IgD-negative memory B cell (primary cell): Measurements from ENCODE around the gene NEGR1. TPM values are rescaled to one million over a fixed set of nuclear protein-coding genes. Genes with fewer than 3 reads are reported as not detected.

Experiments
- H3K27ac Mint-ChIP-seq, 3 donors: one replicate each; pipeline ENCODE4 v1.8.0; 2020 to 2022; ENCODE audit warnings: mild to moderate bottlenecking in 3 of 3, mixed read lengths in 3 of 3, moderate library complexity in 1 of 3
- H3K27me3 Mint-ChIP-seq: one replicate; pipeline ENCODE4 v1.8.0; 2021; ENCODE audit warnings: mixed read lengths
- H3K36me3 Mint-ChIP-seq: one replicate; pipeline ENCODE4 v1.8.0; 2020; ENCODE audit warnings: mild to moderate bottlenecking, mixed read lengths
- H3K4me1 Mint-ChIP-seq, 3 donors: one replicate each; pipeline ENCODE4 v1.8.0; 2020 to 2022; ENCODE audit warnings: mixed read lengths in 3 of 3, mild to moderate bottlenecking in 1 of 3
- H3K4me3 Mint-ChIP-seq, 4 donors: one replicate each; pipeline ENCODE4 v1.8.0; 2020 to 2022; ENCODE audit warnings: mild to moderate bottlenecking in 4 of 4, mixed read lengths in 4 of 4, moderate library complexity in 3 of 4
- H3K9me3 Mint-ChIP-seq, 3 donors: one replicate each; pipeline ENCODE4 v1.8.0; 2020 to 2021; ENCODE audit warnings: mixed read lengths in 3 of 3, mild to moderate bottlenecking in 1 of 3
- polyA plus RNA-seq: library from polyadenylated mRNA; unstranded; fragments of 300-500 nt; fragmentation: Illumina TruSeq; gene quantifications from one replicate; pipeline ENCODE4 v1.2.3, GENCODE V29; 2021

The NEGR1 gene
- polyA plus RNA-seq, 1 donor from 2014 or later, result not detected

GRCh38 chr1:72117621-72118020 is 164.7 kb downstream of the NEGR1 start:
- Mint-ChIP-seq H3K9me3 (peaks cover 0 to 2% (median 0%) of the 10 kb centered on the region in 3 donors), H3K27ac (no peak overlapping the region), H3K36me3 (no peaks in the 10 kb centered on the region), H3K27me3 (no peaks in the 10 kb centered on the region), H3K4me3 (no peak overlapping the region), H3K4me1 (no peaks in the 10 kb centered on the region)

GRCh38 chr1:72115290-72115689 is 167.0 kb downstream of the NEGR1 start:
- Mint-ChIP-seq H3K27ac (no peak overlapping the region), H3K9me3 (peaks cover 0 to 3% (median 2%) of the 10 kb centered on the region in 3 donors), H3K4me3 (no peak overlapping the region), H3K36me3 (no peaks in the 10 kb centered on the region), H3K27me3 (no peaks in the 10 kb centered on the region), H3K4me1 (no peaks in the 10 kb centered on the region)

DNA sequence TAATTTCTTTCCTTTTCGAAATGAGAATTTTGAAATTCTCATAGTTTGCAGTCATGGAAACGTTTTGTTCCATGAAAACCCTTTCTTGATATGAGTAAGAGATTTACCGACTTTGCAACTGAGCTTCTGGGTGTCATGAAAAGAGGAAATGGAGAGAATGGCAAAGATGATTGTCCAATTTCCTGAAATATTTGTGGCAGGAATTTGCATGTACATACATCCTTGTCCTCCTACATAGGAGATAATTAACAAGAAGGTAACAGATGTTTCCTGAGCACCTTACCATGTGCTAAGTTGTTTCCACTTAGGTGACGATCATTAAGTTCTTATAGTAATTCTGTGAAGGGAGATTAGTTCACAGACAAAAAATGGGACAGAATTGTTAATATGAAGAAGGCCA is 170.7 kb downstream of the NEGR1 start:
- no peaks in the 10 kb centered on the region for H3K36me3 Mint-ChIP-seq

DNA sequence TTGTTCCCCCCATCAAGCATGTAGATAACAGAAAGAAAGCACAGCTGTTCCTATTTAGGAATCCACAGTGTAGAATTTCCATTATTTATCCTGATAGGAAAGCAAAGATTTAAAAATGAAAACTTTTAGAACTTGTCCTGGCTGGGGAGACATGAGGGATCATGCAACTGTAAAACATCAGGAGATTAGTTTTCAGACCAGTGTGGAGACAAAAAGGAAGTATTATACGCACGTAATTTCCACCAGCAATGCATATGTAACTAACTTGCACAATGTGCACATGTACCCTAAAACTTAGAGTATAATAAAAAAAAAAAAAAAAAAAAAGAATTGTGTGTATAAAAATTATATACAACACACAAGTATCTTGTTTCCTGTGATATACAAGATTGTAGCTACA is 172.4 kb downstream of the NEGR1 start:
- no peak overlapping the region for H3K27ac Mint-ChIP-seq
- H3K9me3 Mint-ChIP-seq, result peaks cover 2 to 3% (median 2%) of the 10 kb centered on the region in 3 donors
- peaks cover 2% of the 10 kb centered on the region for H3K36me3 Mint-ChIP-seq
- H3K27me3 Mint-ChIP-seq, result no peaks in the 10 kb centered on the region
- no peaks in the 10 kb centered on the region for H3K4me1 Mint-ChIP-seq
- H3K4me3 Mint-ChIP-seq, result no peak overlapping the region

More for the DNA sequence above, 170.7 kb downstream of the NEGR1 start:
- no peaks in the 10 kb centered on the region for H3K27me3 Mint-ChIP-seq
- H3K4me3 Mint-ChIP-seq, result no peak overlapping the region
- no peak overlapping the region for H3K27ac Mint-ChIP-seq
- H3K9me3 Mint-ChIP-seq, result peaks cover 0 to 3% (median 2%) of the 10 kb centered on the region in 3 donors
- H3K4me1 Mint-ChIP-seq, result no peaks in the 10 kb centered on the region

GRCh38 chr1:72105201-72105600 is 177.1 kb downstream of the NEGR1 start:
- H3K27ac Mint-ChIP-seq, result no peak overlapping the region

DNA sequence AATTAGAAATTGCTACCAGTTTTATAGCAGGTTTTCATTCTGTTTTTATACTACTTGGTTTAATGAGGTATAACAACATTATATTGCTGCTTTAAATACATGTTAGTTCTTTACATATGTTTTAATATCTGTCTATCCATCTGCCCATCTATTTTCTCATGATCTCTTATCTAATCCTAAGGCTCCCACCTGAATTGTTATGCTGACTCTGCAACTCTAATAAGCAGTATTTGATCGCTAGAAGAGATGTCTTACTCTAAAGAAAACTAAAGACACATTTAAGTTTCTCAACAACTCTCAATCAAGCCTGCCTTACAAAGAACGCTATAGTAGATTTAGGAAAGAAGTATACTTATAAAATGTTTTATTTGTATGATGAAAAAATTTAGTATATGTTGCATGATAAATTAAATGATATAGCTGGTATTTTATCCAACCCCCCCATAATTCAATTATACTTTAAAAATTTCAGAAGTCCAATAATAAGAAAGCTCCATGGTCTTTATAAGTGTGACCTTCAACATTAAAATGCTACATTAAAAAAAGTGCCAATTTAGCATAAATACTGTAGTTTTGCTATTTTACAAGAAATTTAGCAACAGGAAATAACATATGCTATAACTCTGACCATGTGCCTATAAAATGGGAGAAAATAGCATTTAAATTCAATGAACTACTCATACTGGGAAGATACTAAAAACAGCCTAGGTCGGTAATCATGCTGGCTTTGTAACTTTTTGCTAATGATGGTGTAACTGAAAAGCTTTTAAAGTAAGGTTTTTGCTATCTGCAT is 180.3 kb downstream of the NEGR1 start:
- Mint-ChIP-seq H3K27me3 (no peaks in the 10 kb centered on the region), H3K4me3 (no peak overlapping the region), H3K27ac (no peak overlapping the region), H3K36me3 (peaks cover 2% of the 10 kb centered on the region), H3K4me1 (no peaks in the 10 kb centered on the region), H3K9me3 (peaks cover 0 to 2% (median 0%) of the 10 kb centered on the region in 3 donors)

More at GRCh38 chr1:72105201-72105600, 177.1 kb downstream of the NEGR1 start:
- H3K4me3 Mint-ChIP-seq, result no peak overlapping the region
- no peaks in the 10 kb centered on the region for H3K27me3 Mint-ChIP-seq
- H3K4me1 Mint-ChIP-seq, result no peaks in the 10 kb centered on the region
- H3K9me3 Mint-ChIP-seq, result peaks cover 0 to 2% (median 0%) of the 10 kb centered on the region in 3 donors
- peaks cover 2% of the 10 kb centered on the region for H3K36me3 Mint-ChIP-seq

- Mint-ChIP-seq H3K27me3 (no peaks in the 10 kb centered on the region), H3K9me3 (peaks cover 0 to 2% (median 0%) of the 10 kb centered on the region in 3 donors), H3K4me3 (no peak overlapping the region), H3K36me3 (peaks cover 2% of the 10 kb centered on the region), H3K27ac (no peak overlapping the region), H3K4me1 (no peaks in the 10 kb centered on the region)
Observed at GRCh38 chr1:72100771-72101170, 181.6 kb downstream of the NEGR1 start.

DNA sequence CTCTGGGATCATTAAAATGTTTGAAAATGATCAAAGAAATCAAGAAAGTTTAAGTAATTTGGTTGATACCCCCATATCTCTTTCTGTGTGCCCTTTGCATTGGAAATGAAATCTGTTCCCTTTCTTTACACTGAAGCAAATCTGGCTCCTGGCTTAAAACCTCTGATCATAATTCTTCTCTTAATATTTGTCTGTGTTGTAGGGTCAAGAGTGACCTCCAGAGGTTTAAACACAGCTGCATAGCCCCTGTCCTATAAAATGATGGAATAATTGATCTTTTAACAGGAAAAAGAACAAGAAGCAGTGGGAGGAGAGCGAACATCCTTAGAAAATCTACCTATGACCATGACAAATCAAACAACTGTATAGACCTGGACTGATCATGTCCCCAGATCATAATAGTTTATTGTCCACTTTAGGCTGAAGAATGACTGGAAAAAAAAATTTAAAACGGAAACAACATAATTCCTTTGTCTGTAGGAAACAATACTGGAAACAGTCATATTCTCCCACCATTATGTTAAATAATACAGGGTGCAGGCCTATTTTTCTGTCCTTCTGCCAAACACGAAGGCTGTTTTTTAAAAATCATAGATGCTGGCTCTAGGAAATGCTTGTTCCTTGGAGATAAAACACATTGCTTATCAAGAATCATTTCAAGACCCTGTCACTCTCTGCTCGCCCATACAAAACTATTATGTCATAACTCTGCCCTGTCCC is 184.3 kb downstream of the NEGR1 start:
- Mint-ChIP-seq H3K27me3 (no peaks in the 10 kb centered on the region), H3K9me3 (peaks cover 0 to 3% (median 1%) of the 10 kb centered on the region in 3 donors), H3K4me3 (no peak overlapping the region), H3K36me3 (no peaks in the 10 kb centered on the region), H3K4me1 (no peaks in the 10 kb centered on the region), H3K27ac (no peak overlapping the region)

GRCh38 chr1:72094209-72094608 is 188.1 kb downstream of the NEGR1 start:
- no peak overlapping the region for H3K27ac Mint-ChIP-seq
- H3K27me3 Mint-ChIP-seq, result no peaks in the 10 kb centered on the region
- H3K4me3 Mint-ChIP-seq, result no peak overlapping the region
- no peaks in the 10 kb centered on the region for H3K4me1 Mint-ChIP-seq
- peaks cover 0 to 3% (median 1%) of the 10 kb centered on the region in 3 donors for H3K9me3 Mint-ChIP-seq
- no peaks in the 10 kb centered on the region for H3K36me3 Mint-ChIP-seq

GRCh38 chr1:72086394-72086793 is 195.9 kb downstream of the NEGR1 start:
- Mint-ChIP-seq H3K27me3 (no peaks in the 10 kb centered on the region), H3K27ac (no peak overlapping the region), H3K9me3 (no peaks in the 10 kb centered on the region), H3K4me3 (no peak overlapping the region), H3K36me3 (no peaks in the 10 kb centered on the region), H3K4me1 (no peaks in the 10 kb centered on the region)

DNA sequence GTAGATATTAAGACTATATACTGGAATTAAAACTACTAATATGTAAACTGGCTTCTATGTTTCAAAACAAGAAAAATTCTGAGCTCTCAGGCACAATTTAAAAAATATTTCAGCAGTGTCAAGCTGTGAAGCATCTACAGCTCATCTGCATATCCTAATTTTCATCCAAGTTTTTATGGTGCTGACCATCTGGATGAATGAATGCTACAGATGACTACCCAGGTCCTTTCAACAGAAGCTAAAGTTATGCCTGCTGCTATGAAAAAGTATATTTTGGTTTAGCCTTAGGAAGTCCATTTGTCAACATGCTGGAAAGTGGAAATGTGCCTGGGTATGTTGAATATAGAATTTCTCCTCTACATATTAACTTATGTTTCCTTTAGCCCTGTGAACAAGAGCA is 206.9 kb downstream of the NEGR1 start:
- Mint-ChIP-seq H3K27me3 (no peaks in the 10 kb centered on the region), H3K27ac (no peak overlapping the region), H3K36me3 (no peaks in the 10 kb centered on the region), H3K4me1 (no peaks in the 10 kb centered on the region), H3K9me3 (peaks cover 1 to 7% (median 3%) of the 10 kb centered on the region in 3 donors), H3K4me3 (no peak overlapping the region)

- Mint-ChIP-seq H3K27ac (no peak overlapping the region), H3K4me1 (no peaks in the 10 kb centered on the region), H3K4me3 (no peak overlapping the region), H3K9me3 (peaks cover 0 to 4% (median 2%) of the 10 kb centered on the region in 3 donors), H3K27me3 (no peaks in the 10 kb centered on the region), H3K36me3 (no peaks in the 10 kb centered on the region)
Observed at GRCh38 chr1:72066431-72066830, 215.9 kb downstream of the NEGR1 start.

- Mint-ChIP-seq H3K9me3 (peaks cover 0 to 2% (median 0%) of the 10 kb centered on the region in 3 donors), H3K36me3 (no peaks in the 10 kb centered on the region), H3K4me1 (no peaks in the 10 kb centered on the region), H3K4me3 (no peak overlapping the region), H3K27ac (no peak overlapping the region), H3K27me3 (no peaks in the 10 kb centered on the region)
Observed at GRCh38 chr1:72064196-72065075, 217.9 kb downstream of the NEGR1 start.

- H3K9me3 Mint-ChIP-seq, result peaks cover 0 to 2% (median 0%) of the 10 kb centered on the region in 3 donors
- no peak overlapping the region for H3K4me3 Mint-ChIP-seq
- H3K4me1 Mint-ChIP-seq, result no peaks in the 10 kb centered on the region
- H3K36me3 Mint-ChIP-seq, result no peaks in the 10 kb centered on the region
- no peak overlapping the region for H3K27ac Mint-ChIP-seq
- H3K27me3 Mint-ChIP-seq, result no peaks in the 10 kb centered on the region
Observed at GRCh38 chr1:72063364-72064044, 218.8 kb downstream of the NEGR1 start.
